ENCODE data around the gene ATF3. TPM values are rescaled to one million over a fixed set of nuclear protein-coding genes. Genes with fewer than 3 reads are reported as not detected.
A peak's percentile ranks its signal among the peaks of the same experiment; 100 is the strongest.

Gene ATF3
- total RNA-seq, 1 donor from 2014 or later = 15.4 TPM

DNA sequence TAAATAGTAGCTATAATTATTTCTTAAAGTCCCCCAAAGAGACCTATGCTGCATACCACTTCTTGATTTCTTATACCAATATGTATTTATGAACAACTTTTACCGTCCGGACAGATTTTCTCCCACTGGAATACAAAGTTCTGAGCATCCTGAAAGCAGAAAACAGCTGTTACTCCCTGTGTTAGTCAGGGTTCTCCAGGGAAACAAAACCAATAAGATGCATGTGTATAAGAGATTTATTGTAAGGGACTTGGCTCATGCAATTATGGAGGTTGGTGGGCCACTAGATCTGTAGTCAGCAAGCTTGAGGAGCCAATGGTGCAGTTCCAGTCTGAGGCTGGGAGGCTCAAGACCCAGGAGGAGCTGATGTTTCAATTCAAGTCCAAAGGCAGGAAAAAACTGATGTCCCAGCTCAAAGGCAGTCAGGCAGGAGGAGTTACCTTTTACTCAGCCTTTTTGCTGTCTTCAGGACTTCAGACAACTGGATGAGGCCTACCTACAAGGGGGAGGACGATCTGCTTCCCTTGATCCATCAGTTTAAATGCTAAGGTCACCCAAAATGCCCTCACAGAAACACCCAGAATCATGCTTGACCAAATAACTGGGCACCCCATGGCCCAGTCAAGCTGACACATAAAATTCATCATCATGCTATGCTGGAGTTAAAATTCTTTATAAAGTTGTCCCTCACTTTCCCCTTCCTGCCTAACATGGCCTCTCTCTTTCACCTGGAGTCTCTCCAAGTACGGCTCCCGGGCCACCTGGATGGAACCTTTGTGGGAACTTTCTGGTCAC, 24.3 kb upstream of the ATF3 start:
- no peak for ATAC-seq (ENCODE audit: poor library complexity)
- no peak for DNase-seq
- intact Hi-C loops (cut with DNase I) = no loop called here

DNA sequence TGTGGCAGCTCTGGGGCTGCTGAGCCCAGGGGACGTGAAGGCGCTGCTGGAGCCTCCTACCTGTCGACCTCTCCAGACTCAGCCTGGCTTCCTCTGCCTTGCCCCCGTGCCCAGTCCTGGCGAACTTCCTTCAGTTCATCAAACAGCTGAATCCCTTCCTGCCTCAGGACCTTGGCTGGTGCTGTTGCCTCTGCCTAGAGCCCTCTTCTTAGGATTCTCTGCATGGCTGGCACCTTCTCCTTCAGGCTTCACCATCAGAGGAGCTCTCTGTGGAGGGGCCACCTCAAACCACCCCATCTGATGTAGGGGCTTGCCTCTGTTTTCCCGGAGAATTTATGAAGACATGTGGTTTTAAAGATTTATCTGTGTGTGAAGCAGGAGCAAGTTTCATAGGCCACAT, 23.4 kb upstream of the ATF3 start:
- DNase-seq (no peak), ATAC-seq (ENCODE audit: poor library complexity) (no peak)
- intact Hi-C loops (cut with DNase I) = no loop called here

DNA sequence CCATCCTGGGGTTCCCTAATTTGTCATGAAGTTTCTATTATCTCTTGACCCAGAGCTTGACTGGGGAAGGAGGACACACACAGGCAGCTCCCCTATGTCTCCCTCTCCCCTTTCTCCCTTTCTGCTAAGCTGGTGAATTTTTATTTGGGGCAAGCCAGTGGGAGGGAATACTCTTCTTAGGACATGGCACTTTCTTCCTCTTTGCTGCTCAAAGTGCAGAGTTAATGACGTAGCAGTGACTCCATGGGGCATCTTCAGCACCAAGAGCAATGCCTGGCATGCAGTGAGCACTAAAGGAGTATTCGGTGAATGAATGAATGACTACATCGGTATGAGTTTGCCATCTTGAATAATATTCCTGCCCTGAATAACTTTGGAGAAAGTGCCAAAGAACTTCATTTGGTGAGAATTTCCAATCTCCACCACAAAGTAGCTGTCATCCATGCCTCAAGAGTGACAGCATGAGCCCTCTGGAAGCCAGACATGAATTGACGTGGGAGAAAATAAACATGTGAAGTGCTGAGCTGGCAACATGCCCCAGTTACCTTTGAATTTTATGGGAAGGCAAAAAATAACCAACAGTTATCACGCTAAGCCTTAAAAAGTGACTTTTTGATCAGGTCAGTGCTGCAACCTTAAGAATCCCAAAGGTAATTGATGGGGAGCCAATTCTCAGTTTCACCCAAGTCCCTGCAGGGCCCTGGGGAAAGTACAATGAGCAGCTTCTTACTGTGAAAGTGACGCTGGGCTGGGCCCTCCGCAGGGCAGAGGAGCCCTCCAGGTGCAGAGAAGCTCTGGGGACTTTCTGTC, 22.1 kb upstream of the ATF3 start:
- DNase-seq (no peak), ATAC-seq (ENCODE audit: poor library complexity) (no peak)
- intact Hi-C loops (cut with DNase I) = no loop called here

DNA sequence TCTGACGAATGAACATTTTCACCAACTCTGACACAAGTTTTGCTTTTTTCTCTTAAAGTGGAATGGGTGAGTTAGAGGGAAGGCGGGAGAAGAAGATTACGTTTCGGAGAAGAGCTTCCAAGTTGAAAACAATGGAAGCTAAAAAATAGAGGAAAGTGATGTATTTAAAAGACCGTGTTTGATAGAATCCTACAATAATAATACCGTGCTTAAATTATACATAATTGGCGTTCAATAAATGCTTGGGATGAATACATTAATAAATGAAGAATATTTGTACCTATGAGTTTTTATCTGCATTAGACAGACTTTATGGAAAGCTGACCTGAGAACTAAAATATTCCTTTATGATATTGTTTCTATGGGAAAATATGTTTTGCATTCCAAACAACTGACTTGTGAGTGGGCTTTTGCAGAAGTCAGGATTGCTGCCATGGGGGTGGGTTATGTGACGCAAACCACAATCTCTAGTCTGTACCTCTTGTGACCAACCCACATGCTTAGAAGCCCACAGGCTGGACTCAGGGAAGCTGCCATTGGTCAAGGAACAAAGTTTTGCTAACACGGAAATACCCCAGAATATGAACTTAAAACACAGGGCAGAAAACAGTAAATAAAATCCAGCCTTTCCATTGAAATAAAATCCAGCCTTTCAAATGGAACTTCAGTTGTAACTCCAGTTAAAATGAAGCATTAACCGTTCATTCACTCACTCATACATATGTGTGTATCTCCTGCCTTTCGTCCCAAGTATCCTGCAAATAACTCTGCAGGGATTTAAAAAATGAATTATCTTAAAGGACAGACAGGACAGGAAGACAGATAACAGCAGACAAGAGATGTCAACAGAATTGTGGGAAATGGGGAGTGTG, 21.3 kb upstream of the ATF3 start:
- DNase-seq (no peak), ATAC-seq (ENCODE audit: poor library complexity) (no peak)
- intact Hi-C loops (cut with DNase I) = no loop called here

DNA sequence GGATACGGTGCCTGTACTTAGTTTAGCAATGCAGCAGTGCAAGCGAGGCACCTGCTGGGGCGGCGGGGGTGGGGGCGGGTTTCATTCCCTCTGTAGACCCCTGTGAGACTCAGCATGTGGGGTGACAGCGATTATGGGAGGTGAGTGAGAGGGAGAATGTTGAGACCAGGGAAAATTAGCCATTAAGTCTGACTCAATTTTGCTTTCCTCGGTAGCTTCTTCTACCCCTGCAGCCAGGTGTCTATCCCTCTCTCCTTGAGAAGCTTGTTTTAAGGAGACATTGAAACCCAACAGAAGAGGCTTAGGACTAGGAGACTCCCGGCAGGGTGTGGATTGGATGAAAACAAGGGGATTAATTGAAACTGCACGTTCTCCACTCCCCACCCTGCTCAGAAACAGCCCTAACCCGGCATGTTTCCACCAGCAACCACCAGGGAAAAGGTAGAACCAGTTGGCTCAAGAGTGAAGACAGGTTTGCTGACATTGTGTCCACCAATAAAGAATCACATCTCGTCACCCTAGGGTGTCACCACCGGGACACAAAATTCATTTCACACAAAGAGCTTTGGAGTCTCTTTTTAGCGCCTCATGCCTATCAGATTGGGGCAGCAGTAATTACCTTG, 20.6 kb upstream of the ATF3 start:
- no peak for ATAC-seq (ENCODE audit: poor library complexity)
- intact Hi-C loops (cut with DNase I) = no loop called here
- DNase-seq = no peak

DNA sequence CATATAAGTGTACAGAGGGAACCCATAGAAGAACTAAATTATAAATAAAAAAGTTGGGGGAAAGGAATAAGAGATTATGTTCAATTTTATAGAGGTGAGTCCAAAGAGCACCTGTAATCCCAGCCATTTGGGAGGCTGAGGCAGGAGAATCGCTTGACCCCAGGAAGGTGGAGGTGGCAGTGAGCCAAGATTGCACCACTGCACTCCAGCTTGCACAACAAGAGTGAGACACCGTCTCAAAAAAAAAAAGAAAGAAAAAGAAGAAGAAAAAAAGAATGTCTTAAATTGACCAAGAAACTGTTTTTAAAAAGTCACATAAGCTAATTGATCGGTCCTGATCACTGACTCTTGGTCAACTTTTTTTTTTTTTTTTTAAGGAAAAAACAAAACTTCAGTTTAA, 19.1 kb upstream of the ATF3 start:
- ATAC-seq (ENCODE audit: poor library complexity) = no peak
- intact Hi-C loops (cut with DNase I) = no loop called here
- DNase-seq = no peak

DNA sequence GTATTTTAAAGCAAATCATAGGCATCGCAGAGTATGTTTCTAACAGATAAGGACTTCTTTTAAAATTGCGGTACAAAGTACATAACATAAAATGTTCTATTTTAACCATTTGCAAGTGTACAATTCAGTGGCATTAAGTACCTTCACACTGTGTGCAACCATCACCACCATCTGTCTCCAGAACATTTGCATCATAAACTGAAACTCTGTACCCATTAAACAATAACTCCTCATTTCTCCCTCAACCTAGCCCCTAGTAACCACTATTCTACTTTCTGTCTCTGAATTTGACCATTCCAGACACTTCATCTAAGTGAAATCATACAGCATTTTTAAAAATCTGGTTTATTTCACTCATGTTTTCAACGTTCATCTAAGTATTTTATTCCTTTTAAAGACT, 16.6 kb upstream of the ATF3 start:
- ATAC-seq (ENCODE audit: poor library complexity) (no peak), DNase-seq (no peak)
- intact Hi-C loops (cut with DNase I) = no loop called here

DNA sequence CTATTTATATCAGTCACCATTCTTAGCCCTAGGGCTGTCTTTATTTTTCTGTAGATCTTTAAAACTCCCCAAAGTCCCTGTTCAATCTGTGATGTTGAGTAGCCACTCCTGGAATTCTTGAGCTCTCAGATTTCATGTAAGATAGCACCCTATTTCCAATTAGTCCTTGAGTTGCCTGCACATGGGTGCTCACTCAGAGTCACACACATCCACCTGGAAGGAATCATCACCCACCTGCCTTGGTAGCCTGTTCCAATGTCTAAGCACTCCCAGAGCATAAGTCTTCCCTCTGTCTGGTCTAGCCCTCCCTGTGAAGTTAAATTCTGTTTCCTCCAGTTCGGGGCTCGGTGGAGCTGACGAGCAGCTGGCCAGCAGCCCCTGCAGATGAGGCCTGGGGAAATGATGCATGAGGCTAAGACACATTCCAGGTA, 14.7 kb upstream of the ATF3 start:
- DNase-seq (no peak), ATAC-seq (ENCODE audit: poor library complexity) (no peak)
- intact Hi-C loops (cut with DNase I) = no loop called here

DNA sequence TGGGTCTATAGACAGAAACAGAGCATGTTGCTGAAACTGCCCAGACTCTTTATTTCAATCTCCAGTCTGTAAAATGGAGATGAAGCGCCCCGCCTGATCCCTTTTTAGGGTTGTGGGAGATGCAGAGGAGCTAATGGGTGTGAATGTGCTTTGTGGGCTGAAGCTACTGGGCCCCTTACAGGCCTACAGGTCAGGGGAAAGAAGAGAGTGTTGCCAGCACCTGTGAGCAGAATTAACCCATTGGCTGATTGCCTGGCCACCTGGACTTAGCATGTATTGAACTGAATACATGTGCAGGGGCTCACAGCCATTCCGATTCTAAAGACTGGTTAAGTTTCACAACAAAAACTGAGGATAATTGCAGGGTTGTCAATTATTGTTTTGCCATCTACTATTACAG, 13.9 kb upstream of the ATF3 start:
- ATAC-seq (ENCODE audit: poor library complexity) (no peak), DNase-seq (no peak)
- intact Hi-C loops (cut with DNase I) = no loop called here

DNA sequence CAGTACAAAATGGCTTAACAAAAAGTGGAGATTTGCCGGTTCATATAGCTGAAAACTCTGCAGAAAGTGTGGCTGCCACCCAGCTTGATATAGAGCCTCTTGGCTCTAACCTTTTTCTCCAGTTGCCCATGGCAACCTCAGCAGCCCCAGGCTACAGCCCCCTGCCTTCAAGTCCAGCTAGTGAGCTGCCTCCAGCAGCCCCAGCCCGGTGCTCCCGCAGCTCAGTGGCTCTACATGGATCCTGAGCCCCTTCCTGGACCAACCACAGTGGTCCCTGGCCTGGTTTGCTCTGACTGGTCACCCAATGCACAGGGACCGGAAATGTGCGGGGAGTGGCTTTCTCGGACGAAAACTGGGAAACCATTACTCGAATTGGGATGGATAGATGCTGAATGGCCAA, 13.3 kb upstream of the ATF3 start:
- ATAC-seq (ENCODE audit: poor library complexity) (no peak), DNase-seq (no peak)
- intact Hi-C loops (cut with DNase I) = no loop called here

DNA sequence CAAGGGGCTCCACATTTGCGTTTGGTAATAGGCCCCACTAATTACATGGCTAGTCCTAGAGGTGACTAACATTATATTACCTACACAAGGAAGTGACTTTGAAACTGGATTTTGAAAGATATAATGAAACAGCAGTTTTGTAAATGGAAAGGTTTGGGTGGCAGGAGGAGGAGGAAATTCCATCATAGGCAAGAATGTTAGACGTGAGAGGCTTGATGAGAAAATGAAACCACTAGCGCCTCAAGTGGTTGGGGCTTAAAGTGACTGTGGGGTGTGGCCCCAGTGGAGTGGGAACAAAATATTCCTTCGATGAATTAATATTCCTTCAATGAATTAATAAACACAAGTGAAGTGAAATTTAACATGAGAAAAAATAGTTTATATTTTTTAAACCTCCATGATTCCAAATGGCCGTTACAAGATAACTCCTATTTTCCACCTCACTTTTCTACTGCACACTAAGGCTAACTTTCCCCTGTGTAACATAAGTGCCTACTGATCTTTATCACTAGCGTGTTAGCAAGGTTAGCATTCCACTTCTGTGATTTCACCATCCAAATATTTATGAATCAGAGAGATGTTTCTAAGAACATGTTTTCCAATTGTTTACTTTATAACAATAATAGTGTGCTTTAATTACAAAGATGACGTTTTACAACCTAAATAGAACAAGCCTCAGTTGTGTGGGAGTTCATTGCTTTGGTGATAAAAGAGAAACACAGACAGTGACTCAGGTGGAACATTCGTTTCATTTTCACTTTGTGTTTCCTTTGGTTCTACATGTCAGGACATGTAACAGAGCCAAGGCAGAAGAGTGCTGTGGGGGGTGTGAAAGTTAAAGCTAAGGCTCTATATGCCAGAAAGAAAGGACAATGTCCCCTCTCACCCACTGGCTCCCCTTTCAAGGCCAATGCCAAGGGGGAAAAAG, 12.5 kb upstream of the ATF3 start:
- intact Hi-C loops (cut with DNase I) = no loop called here
- DNase-seq = no peak
- ATAC-seq (ENCODE audit: poor library complexity) = peak; percentile 34

DNA sequence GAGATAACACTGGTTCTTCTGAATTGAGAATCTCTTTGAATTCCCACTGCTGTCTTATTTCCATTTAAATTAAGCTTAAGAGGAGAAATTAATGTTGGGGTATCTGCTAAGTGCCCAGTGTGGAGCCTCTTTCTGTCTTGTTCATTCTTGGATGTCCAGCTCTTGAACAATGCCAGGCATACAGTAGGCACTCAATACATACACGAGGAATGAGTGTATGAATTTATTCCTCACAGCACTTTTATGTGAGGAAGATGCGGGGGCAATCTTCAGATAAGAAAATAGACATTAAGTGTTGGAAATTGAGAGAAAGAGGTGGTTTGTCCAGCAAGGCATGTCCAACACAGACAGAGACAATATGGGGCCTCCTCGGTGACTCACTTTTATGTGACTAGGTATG, 11.8 kb upstream of the ATF3 start:
- ATAC-seq (ENCODE audit: poor library complexity) = no peak
- intact Hi-C loops (cut with DNase I) = no loop called here
- DNase-seq = no peak

DNA sequence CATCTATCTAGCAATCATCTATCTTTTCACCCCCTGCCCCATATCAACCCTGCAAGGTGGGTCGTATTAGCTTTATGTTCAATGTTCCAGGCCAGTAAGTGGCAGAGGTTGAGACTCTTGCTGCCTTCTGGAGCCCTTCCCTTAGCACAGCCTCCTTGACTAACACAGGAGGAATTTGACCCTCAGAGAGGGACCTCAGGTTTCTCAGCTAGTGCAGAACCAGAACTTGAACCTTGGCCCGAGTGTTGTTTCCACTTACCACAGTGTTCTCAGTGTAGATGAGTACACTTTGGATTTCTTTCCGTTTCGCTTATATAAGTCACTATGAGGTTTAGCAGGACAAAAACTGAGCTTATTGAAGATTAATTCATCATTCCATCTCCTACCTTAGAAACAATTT, 11.1 kb upstream of the ATF3 start:
- no peak for DNase-seq
- no peak for ATAC-seq (ENCODE audit: poor library complexity)

DNA sequence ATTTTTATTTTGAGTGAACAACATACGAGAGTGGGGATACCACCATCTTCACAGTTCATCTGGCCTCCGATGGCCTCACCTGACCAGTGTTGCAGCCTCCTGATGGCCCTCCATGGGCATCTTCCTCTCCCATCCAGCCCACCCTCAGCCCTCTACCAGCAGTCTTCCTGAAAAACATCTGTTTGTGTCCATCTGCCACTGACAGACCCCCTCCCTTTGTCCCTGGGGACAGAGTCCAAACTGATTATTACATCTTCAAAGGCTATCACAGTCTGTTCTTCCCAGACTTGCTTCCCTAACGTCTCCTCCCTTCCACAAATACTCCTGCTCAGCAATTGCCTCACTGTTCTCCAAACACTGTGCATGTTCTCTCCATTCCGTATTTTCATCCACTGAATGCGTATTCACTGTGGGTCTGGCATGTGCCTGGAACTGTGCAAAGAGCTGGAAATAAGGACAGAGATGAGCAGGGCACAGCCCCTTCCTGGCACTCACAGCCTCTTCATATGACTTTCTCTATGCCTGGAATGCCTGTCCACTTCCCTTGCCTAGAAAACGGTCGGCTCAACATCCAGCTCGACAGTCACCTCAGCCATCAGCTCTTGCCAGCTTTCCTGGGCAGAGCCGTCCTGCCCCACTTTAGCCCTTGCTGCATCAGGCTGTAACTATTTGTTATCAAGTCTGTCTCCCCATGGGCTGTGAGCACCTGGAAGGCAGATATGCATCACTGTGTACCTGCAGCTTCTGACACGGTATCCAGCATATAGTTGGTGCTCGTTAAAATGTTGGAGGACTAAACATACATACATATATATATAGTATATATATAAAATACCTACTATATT, 8.3 kb upstream of the ATF3 start:
- ATAC-seq (ENCODE audit: poor library complexity) (no peak), DNase-seq (no peak)
- intact Hi-C loops (cut with DNase I) = no loop called here

More for the DNA sequence above, 11.1 kb upstream of the ATF3 start:
- intact Hi-C loops (cut with DNase I) = no loop called here

DNA sequence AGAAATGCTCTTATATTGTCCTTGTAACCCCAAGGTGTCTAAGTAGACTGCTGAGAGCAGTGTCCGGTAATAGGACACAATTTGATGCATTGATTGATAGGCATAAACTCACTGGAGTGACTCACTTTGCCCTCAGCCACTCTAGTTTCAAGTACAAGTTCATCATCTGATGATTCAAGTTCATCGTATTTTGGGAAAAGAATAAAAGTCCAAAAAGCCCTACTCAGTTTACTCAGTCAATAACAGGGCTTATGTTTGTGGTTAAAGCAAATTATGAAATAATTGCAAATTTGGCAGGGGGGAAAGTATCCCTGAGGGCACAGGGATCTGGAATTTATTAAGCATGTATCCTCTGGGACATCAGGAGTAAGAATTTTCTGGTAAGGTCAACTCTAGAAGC, 7.6 kb upstream of the ATF3 start:
- DNase-seq (no peak), ATAC-seq (ENCODE audit: poor library complexity) (no peak)
- intact Hi-C loops (cut with DNase I) = no loop called here

DNA sequence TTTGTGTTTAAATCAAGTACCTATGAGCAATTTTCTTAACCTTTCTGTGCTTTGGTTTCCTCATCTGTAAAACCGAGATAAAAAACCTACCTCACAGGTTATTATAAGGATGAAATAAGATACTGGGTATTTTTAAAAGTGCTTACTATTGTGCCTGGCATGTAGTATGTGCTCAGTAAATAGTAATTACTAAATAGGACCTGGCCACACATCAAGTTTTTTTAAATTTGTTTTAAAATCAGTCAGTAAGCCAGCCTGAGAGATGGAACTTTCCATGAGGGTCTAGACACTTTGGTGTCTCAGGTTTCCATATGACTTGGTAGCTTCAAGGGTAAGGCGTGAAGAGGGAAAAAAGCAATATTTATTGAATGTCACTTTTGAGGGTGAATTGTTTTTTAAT, 7.0 kb upstream of the ATF3 start:
- DNase-seq (no peak), ATAC-seq (ENCODE audit: poor library complexity) (no peak)
- intact Hi-C loops (cut with DNase I) = no loop called here
